ENCODE measurements around the gene CCDC92.

The CCDC92 gene

GRCh38 chr12:123972457-123973401, at the start of gene CCDC92, which contains the start of gene ZNF664:
Gene CCDC92, minus strand, starts transcription at chr12:123972831. Its CDS starts 28,526 bp downstream, at chr12:123944305.
Gene ZNF664, plus strand, starts transcription at chr12:123973215. Its CDS starts 38,930 bp downstream, at chr12:124012145.
- TF ChIP-seq CTCF (conservative IDR thresholded peaks at IDR 0.05) = peak; percentile 33; the same call in 1 of the 2 replicates
- peak within 1 kb of the TSS; percentile 99 for H3K27ac ChIP-seq

- TF ChIP-seq CTCF (conservative IDR thresholded peaks at IDR 0.05) = no peak
- H3K27ac ChIP-seq = no peak overlapping the region
Measured at GRCh38 chr12:124022161-124022560, 49.5 kb upstream of the CCDC92 start.

- H3K27ac ChIP-seq = no peak overlapping the region
- no peak for TF ChIP-seq CTCF (conservative IDR thresholded peaks at IDR 0.05)
Measured at GRCh38 chr12:124021007-124021406, 48.4 kb upstream of the CCDC92 start.

- no peak for TF ChIP-seq CTCF (conservative IDR thresholded peaks at IDR 0.05)
- no peak overlapping the region for H3K27ac ChIP-seq
Measured at GRCh38 chr12:124020514-124020949, 47.9 kb upstream of the CCDC92 start.

- H3K27ac ChIP-seq = no peak overlapping the region
- TF ChIP-seq CTCF (conservative IDR thresholded peaks at IDR 0.05) = no peak
Measured at GRCh38 chr12:124019115-124019514, 46.5 kb upstream of the CCDC92 start.

- H3K27ac ChIP-seq = no peak overlapping the region
- TF ChIP-seq CTCF (conservative IDR thresholded peaks at IDR 0.05) = no peak
Measured at GRCh38 chr12:124018539-124018938, 45.9 kb upstream of the CCDC92 start.

GRCh38 chr12:124017064-124017463, 44.4 kb upstream of the CCDC92 start:
- TF ChIP-seq CTCF (conservative IDR thresholded peaks at IDR 0.05) = no peak
- no peak overlapping the region for H3K27ac ChIP-seq
